Natural killer cell (primary cell): Measurements from ENCODE around the gene UBA3. TPM values are rescaled to one million over a fixed set of nuclear protein-coding genes. Genes with fewer than 3 reads are reported as not detected.

Source experiments
- ATAC-seq, 3 donors: fragments of 150-1000 bp in 2 of 3; fragments of 200-7000 bp in 1 of 3; cut with Tn5 transposase; 1 replicate in 1 of 3; 2 replicates in 2 of 3; pipeline ENCODE4 v1.10.0; 2021; ENCODE audit warnings: mild to moderate bottlenecking in 2 of 3, moderate library complexity in 2 of 3
- DNase-seq, 2 donors: peaks; one replicate each; pipeline versions ENCODE4 v3.0.0 to v3.0.0-alpha.2; 2013 to 2021; ENCODE audit warnings: mixed read lengths in 1 of 2
- H3K27ac ChIP-seq: one replicate; pipeline ENCODE4 v1.5.1; 2013; ENCODE audit warnings: mild to moderate bottlenecking, low read length
- H3K27me3 ChIP-seq: one replicate; pipeline ENCODE4 v1.6.1; 2013; ENCODE audit warnings: low read length; ENCODE audit not compliant: control insufficient read depth, insufficient read depth
- H3K36me3 ChIP-seq: one replicate; pipeline ENCODE4 v1.6.1; 2013; ENCODE audit warnings: low read length; ENCODE audit not compliant: control insufficient read depth, insufficient read depth
- H3K4me1 ChIP-seq: one replicate; pipeline ENCODE4 v1.6.1; 2013; ENCODE audit warnings: low read length; ENCODE audit not compliant: control insufficient read depth, insufficient read depth
- H3K4me3 ChIP-seq: one replicate; pipeline ENCODE4 v1.5.1; 2013; ENCODE audit warnings: low read length
- H3K9me3 ChIP-seq: one replicate; pipeline ENCODE4 v1.6.1; 2013; ENCODE audit warnings: low read length; ENCODE audit not compliant: control insufficient read depth, insufficient read depth
- H3K27ac Mint-ChIP-seq, 2 donors: one replicate each; pipeline ENCODE4 v1.8.0; 2022; ENCODE audit warnings: mild to moderate bottlenecking in 2 of 2, mixed read lengths in 2 of 2, moderate library complexity in 1 of 2
- H3K27me3 Mint-ChIP-seq, 2 donors: one replicate each; pipeline ENCODE4 v1.8.0; 2022; ENCODE audit warnings: low read depth in 2 of 2, mixed read lengths in 2 of 2
- H3K36me3 Mint-ChIP-seq: one replicate; pipeline ENCODE4 v1.8.0; 2022; ENCODE audit warnings: mixed read lengths
- H3K4me1 Mint-ChIP-seq, 2 donors: one replicate each; pipeline ENCODE4 v1.8.0; 2022; ENCODE audit warnings: mixed read lengths in 2 of 2
- H3K4me3 Mint-ChIP-seq: one replicate; pipeline ENCODE4 v1.8.0; 2022; ENCODE audit warnings: mild to moderate bottlenecking, moderate library complexity, mixed read lengths
- H3K9me3 Mint-ChIP-seq, 2 donors: one replicate each; pipeline ENCODE4 v1.8.0; 2022; ENCODE audit warnings: mixed read lengths in 2 of 2
- CTCF ChIP-seq: fragments of 200-600 bp; IDR thresholded peaks from one replicate; pipeline ENCODE4 v1.8.0; 2022; ENCODE audit warnings: antibody characterized with exemption
- WGBS: methylation state at CpG from one replicate; pipeline ENCODE4 v1.1.7; 2013; ENCODE audit warnings: missing lambda C conversion rate; ENCODE audit not compliant: insufficient coverage; 5-methylcytosine and 5-hydroxymethylcytosine counted together
- intact Hi-C: fragments of 100-400 bp; cut with micrococcal nuclease; formaldehyde crosslinking; loops from one replicate; pipeline ENCODE4 v1.14.2; 2022
- total RNA-seq, 4 donors: library from RNA; stranded (reverse); fragments of 120-200 nt in 1 of 4; gene quantifications; one replicate each; pipeline versions ENCODE4 v1.2.3 to v1.2.4, GENCODE V29; 2013 to 2022

UBA3 gene
- total RNA-seq, 3 donors from 2014 or later (not counting 1 experiment from before 2014, with no cell fraction given), result 72.0 to 87.7 (median 72.8) TPM

GRCh38 chr3:69013253-69014021 lies 66.7 kb downstream of the UBA3 start, which contains the start of gene EOGT:
Gene EOGT (minus strand): TSS chr3:69013684. CDS start chr3:69009846, 3,838 bp downstream.
- peak; percentile 43 for TF ChIP-seq CTCF
- Histone ChIP-seq H3K4me1 (peaks cover 7% of the 10 kb centered on the region), H3K27ac (peak within 1 kb of the TSS; percentile 54), H3K4me3 (peak within 1 kb of the TSS; percentile 89), H3K9me3 (no peaks in the 10 kb centered on the region), H3K36me3 (peaks cover 4% of the 10 kb centered on the region), H3K27me3 (no peaks in the 10 kb centered on the region)
- Mint-ChIP-seq H3K27ac (peak within 1 kb of the TSS; percentile 57 to 82), H3K27me3 (no peaks in the 10 kb centered on the region), H3K9me3 (no peaks in the 10 kb centered on the region), H3K4me3 (peak within 1 kb of the TSS; percentile 92), H3K4me1 (peaks cover 6 to 16% of the 10 kb centered on the region in 2 donors), H3K36me3 (peaks cover 6% of the 10 kb centered on the region)
- under 1% methylated on average over 96 of the region's 96 CpGs for WGBS
- ATAC-seq, result peak; percentile 82 to 87 (median 84)
- peak; percentile 70 to 86 for DNase-seq
- intact Hi-C loops, result no loop called here

- H3K4me1 Mint-ChIP-seq, result peaks cover 6 to 16% of the 10 kb centered on the region in 2 donors
- Histone ChIP-seq H3K9me3 (no peaks in the 10 kb centered on the region), H3K36me3 (peaks cover 7% of the 10 kb centered on the region), H3K27me3 (no peaks in the 10 kb centered on the region), H3K4me1 (peaks cover 7% of the 10 kb centered on the region), H3K4me3 (peak overlapping the region; percentile 26), H3K27ac (no peak overlapping the region)
- intact Hi-C loops, result no loop called here
- no peak for TF ChIP-seq CTCF
- 7% methylated on average over 36 of the region's 36 CpGs for WGBS
- peak overlapping the region; percentile 92 for H3K4me3 Mint-ChIP-seq
- H3K27ac Mint-ChIP-seq, result peak overlapping the region; percentile 41 to 82
- H3K27me3 Mint-ChIP-seq, result no peaks in the 10 kb centered on the region
- no peak for ATAC-seq
- no peaks in the 10 kb centered on the region for H3K9me3 Mint-ChIP-seq
- peaks cover 6% of the 10 kb centered on the region for H3K36me3 Mint-ChIP-seq
- DNase-seq, result peak; percentile 18 to 55
Observed at GRCh38 chr3:69012800-69013252, 67.3 kb downstream of the UBA3 start.

- peak in 1 of 2 donors; percentile 15 for DNase-seq
- peak overlapping the region; percentile 92 for H3K4me3 Mint-ChIP-seq
- H3K27me3 Mint-ChIP-seq, result no peaks in the 10 kb centered on the region
- Histone ChIP-seq H3K9me3 (no peaks in the 10 kb centered on the region), H3K36me3 (peaks cover 7% of the 10 kb centered on the region), H3K27ac (no peak overlapping the region), H3K4me1 (peaks cover 7% of the 10 kb centered on the region), H3K4me3 (no peak overlapping the region), H3K27me3 (no peaks in the 10 kb centered on the region)
- no peak for ATAC-seq
- H3K36me3 Mint-ChIP-seq, result no peaks in the 10 kb centered on the region
- intact Hi-C loops, result no loop called here
- H3K9me3 Mint-ChIP-seq, result no peaks in the 10 kb centered on the region
- 97% methylated on average over 21 of the region's 22 CpGs for WGBS
- peaks cover 6 to 16% of the 10 kb centered on the region in 2 donors for H3K4me1 Mint-ChIP-seq
- peak overlapping the region; percentile 41 to 82 for H3K27ac Mint-ChIP-seq
- no peak for TF ChIP-seq CTCF
Observed at GRCh38 chr3:69012100-69012799, 67.9 kb downstream of the UBA3 start.
